Measurements from ENCODE around the gene ATP4A. TPM values are rescaled to one million over a fixed set of nuclear protein-coding genes. Genes with fewer than 3 reads are reported as not detected.

Gene ATP4A
- total and polyA plus RNA-seq, 2 donors (not counting 1 experiment from before 2014, with no cell fraction given), result not detected

DNA sequence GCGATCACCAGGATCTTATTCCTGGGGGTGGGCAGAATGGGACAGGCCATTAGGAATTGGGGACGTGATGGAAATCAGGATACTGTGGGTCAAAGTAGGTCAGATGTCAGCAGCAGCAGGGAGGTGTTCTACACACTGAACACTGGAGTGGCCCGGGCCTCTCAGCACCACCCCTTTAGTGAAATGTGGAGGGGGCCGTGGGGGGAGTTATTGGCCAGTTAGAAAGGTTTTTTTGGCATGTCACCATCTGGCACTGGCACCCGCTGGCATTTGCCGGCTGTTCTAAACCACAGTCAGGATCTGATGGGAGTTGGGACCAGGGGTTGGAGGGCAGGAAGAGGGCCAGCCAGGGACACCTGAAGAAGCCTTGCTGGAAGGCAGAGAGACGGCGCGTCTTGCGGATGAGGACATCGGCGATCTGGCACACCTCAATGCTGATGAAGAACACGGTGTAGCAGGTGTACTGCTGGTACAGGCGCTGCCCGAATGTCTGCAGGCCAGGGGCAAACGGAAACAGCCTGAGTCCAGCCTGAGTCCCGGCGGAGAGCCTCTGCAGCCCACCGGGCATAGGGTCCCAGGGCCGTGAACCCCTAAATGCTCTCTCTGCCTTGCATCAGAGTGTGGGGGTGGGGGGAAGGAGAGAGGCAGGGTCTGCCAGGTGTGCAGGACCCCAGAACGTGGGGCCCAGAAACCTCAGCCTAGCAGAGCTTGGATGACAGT is 12.2 kb downstream of the ATP4A start:
- Histone ChIP-seq H3K4me2 (replicated peaks; ENCODE audit: low read depth, low read length, poor library complexity, severe bottlenecking) (no peak overlapping the region), H3K9ac (ENCODE audit: low read length) (no peak overlapping the region), H3K4me1 (ENCODE audit: control insufficient read depth in 2 of 2, insufficient read depth in 2 of 2, low read length in 2 of 2) (peaks cover 7 to 10% of the 10 kb centered on the region in 2 donors), H3K9me3 (ENCODE audit: control extremely low read depth in 1 of 3, control insufficient read depth in 2 of 3, insufficient read depth in 1 of 3, low read length in 2 of 3) (no peaks in the 10 kb centered on the region), H3K79me2 (ENCODE audit: control insufficient read depth, insufficient read depth, low read length) (peaks cover 27% of the 10 kb centered on the region), H3K27me3 (replicated peaks in 1 of 4; ENCODE audit: control extremely low read depth in 1 of 4, control insufficient read depth in 3 of 4, insufficient read depth in 4 of 4, low read length in 3 of 4) (peaks cover 0 to 3% (median 0%) of the 10 kb centered on the region in 4 experiments), H2AFZ (ENCODE audit: insufficient read depth, low read depth, low read length, poor library complexity, severe bottlenecking) (no peak overlapping the region), H3K4me3 (ENCODE audit: control extremely low read depth in 1 of 5, extremely low read depth in 1 of 5, insufficient read depth in 1 of 5, low read depth in 2 of 5, low read length in 4 of 5) (no peak overlapping the region), H4K20me1 (ENCODE audit: control insufficient read depth, insufficient read depth, low read length, poor library complexity, severe bottlenecking) (no peaks in the 10 kb centered on the region), H3K36me3 (replicated peaks in 1 of 2; ENCODE audit: control extremely low read depth in 1 of 2, control insufficient read depth in 1 of 2, extremely low read depth in 1 of 2, insufficient read depth in 2 of 2, low read length in 1 of 2) (peaks cover 0 to 11% of the 10 kb centered on the region in 2 experiments), H3K27ac (ENCODE audit: low read length in 2 of 2) (no peak overlapping the region)
- ChIA-PET POLR2A (no interaction called here), CTCF (no interaction called here)
- Mint-ChIP-seq H3K4me1 (peaks cover 19% of the 10 kb centered on the region), H3K27me3 (peaks cover 3% of the 10 kb centered on the region), H3K4me3 (no peak overlapping the region), H3K27ac (no peak overlapping the region), H3K9me3 (ENCODE audit: insufficient read depth) (no peaks in the 10 kb centered on the region)
- intact Hi-C loops (cut with micrococcal nuclease), result no loop called here
- 95% methylated on average over 19 of the region's 21 CpGs for WGBS (ENCODE audit: insufficient coverage)
- DNase-seq (no peak), ATAC-seq (ENCODE audit: low read depth) (no peak)
- TF ChIP-seq EZH2 (IDR thresholded peaks at IDR 0.05; ENCODE audit: borderline replicate concordance, insufficient read depth, low read depth, low read length, poor library complexity, severe bottlenecking), result no peak
- TF ChIP-seq, protein P1, sequence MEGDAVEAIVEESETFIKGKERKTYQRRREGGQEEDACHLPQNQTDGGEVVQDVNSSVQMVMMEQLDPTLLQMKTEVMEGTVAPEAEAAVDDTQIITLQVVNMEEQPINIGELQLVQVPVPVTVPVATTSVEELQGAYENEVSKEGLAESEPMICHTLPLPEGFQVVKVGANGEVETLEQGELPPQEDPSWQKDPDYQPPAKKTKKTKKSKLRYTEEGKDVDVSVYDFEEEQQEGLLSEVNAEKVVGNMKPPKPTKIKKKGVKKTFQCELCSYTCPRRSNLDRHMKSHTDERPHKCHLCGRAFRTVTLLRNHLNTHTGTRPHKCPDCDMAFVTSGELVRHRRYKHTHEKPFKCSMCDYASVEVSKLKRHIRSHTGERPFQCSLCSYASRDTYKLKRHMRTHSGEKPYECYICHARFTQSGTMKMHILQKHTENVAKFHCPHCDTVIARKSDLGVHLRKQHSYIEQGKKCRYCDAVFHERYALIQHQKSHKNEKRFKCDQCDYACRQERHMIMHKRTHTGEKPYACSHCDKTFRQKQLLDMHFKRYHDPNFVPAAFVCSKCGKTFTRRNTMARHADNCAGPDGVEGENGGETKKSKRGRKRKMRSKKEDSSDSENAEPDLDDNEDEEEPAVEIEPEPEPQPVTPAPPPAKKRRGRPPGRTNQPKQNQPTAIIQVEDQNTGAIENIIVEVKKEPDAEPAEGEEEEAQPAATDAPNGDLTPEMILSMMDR (IDR thresholded peaks at IDR 0.05), result no peak

DNA sequence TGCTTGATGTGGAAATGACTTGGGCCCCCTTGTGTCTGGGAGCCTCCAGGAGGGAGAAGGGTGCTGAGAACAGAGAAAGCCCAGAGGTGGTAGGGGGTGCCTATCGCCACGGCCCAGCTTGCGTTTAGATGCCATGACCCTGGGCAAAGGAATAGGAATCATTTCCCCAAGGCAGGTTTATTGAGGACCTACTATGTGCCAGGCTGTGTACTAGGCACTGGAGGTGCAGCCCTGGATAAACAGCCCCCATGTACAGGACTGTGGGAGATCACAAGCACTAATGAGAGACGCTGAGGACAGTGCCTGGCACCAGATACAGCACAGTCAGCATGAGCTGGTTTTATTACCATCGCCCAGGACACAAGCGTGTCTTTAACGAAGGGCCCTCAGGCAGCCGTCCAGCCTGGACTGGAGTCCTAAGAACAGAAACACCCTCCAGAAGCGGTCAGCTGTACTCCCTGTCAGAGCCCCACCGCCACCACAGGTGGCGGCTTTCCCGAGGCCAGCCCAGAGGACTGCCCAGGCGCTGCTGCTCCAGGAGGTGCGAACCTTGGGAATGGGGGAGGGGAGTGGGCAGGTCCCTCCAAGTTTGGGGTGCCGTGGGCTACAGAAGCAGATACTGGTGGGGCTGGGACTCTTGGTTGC is 13.5 kb downstream of the ATP4A start:
- no peak overlapping the region for H3K27ac Mint-ChIP-seq
- peaks cover 3% of the 10 kb centered on the region for H3K27me3 Mint-ChIP-seq
- ChIA-PET CTCF (interaction anchor here (0.7 to 1.6 kb wide), 6 partner anchors 9 to 94 kb away, joined by 3 to 4 read pairs (median 3); no protein-coding TSS in a partner anchor), POLR2A (no interaction called here)
- Histone ChIP-seq H2AFZ (ENCODE audit: insufficient read depth, low read depth, low read length, poor library complexity, severe bottlenecking) (no peak overlapping the region), H3K27me3 (replicated peaks in 1 of 4; ENCODE audit: control extremely low read depth in 1 of 4, control insufficient read depth in 3 of 4, insufficient read depth in 4 of 4, low read length in 3 of 4) (no peaks in the 10 kb centered on the region), H3K79me2 (ENCODE audit: control insufficient read depth, insufficient read depth, low read length) (peaks cover 28% of the 10 kb centered on the region), H3K9me3 (ENCODE audit: control extremely low read depth in 1 of 3, control insufficient read depth in 2 of 3, insufficient read depth in 1 of 3, low read length in 2 of 3) (no peaks in the 10 kb centered on the region), H3K9ac (ENCODE audit: low read length) (no peak overlapping the region), H3K4me3 (ENCODE audit: control extremely low read depth in 1 of 5, extremely low read depth in 1 of 5, insufficient read depth in 1 of 5, low read depth in 2 of 5, low read length in 4 of 5) (no peak overlapping the region), H4K20me1 (ENCODE audit: control insufficient read depth, insufficient read depth, low read length, poor library complexity, severe bottlenecking) (no peaks in the 10 kb centered on the region), H3K4me2 (replicated peaks; ENCODE audit: low read depth, low read length, poor library complexity, severe bottlenecking) (no peak overlapping the region), H3K4me1 (ENCODE audit: control insufficient read depth in 2 of 2, insufficient read depth in 2 of 2, low read length in 2 of 2) (peaks cover 11 to 17% of the 10 kb centered on the region in 2 donors), H3K27ac (ENCODE audit: low read length in 2 of 2) (no peak overlapping the region), H3K36me3 (replicated peaks in 1 of 2; ENCODE audit: control extremely low read depth in 1 of 2, control insufficient read depth in 1 of 2, extremely low read depth in 1 of 2, insufficient read depth in 2 of 2, low read length in 1 of 2) (peaks cover 0 to 11% of the 10 kb centered on the region in 2 experiments)
- DNase-seq (no peak), ATAC-seq (ENCODE audit: low read depth) (no peak)
- WGBS (ENCODE audit: insufficient coverage), result 96% methylated on average over 15 of the region's 15 CpGs
- intact Hi-C loops (cut with micrococcal nuclease), result loop anchor here (1.0 to 5.0 kb wide), 2 partner anchors 152 to 167 kb away; partner anchors contain the start of gene ZBTB32
- no peak overlapping the region for H3K4me3 Mint-ChIP-seq
- no peak for TF ChIP-seq EZH2 (IDR thresholded peaks at IDR 0.05; ENCODE audit: borderline replicate concordance, insufficient read depth, low read depth, low read length, poor library complexity, severe bottlenecking)
- TF ChIP-seq, protein P1 (IDR thresholded peaks at IDR 0.05), result no peak
- peaks cover 21% of the 10 kb centered on the region for H3K4me1 Mint-ChIP-seq
- H3K9me3 Mint-ChIP-seq (ENCODE audit: insufficient read depth), result no peaks in the 10 kb centered on the region

All from B cell (primary cell).